GM19043 (cell line): Measurements from ENCODE around the gene ZDHHC22.
"Not testable (repeated sequence)": the region's sequence is repeated elsewhere in the genome, so short reads cannot be mapped to it uniquely, and the experiment has no call there.

ENCODE experiments used
- ATAC-seq: cut with Tn5 transposase; IDR thresholded peaks from one replicate; pipeline ENCODE4 v1.9.1; 2021; ENCODE audit warnings: low read depth; ENCODE audit not compliant: unreplicated experiment

The ZDHHC22 gene

GRCh38 chr14:77141214-77142004, at the start of gene ZDHHC22:
ZDHHC22 (minus strand) TSS chr14:77141791; CDS start chr14:77139738, 2,053 bp downstream.
- no peak for ATAC-seq

GRCh38 chr14:77190977-77191376, 49.4 kb upstream of the ZDHHC22 start:
- ATAC-seq: no peak

- no peak for ATAC-seq
These were observed 47.9 kb upstream of the ZDHHC22 start for GRCh38 chr14:77189479-77189878.

- no peak for ATAC-seq
These were observed 46.0 kb upstream of the ZDHHC22 start for GRCh38 chr14:77187649-77188012.

GRCh38 chr14:77186911-77187648, 45.5 kb upstream of the ZDHHC22 start:
- ATAC-seq: no peak

- ATAC-seq: no peak
These were observed 43.5 kb upstream of the ZDHHC22 start for GRCh38 chr14:77185093-77185465.

GRCh38 chr14:77184396-77185092, 43.0 kb upstream of the ZDHHC22 start:
- no peak for ATAC-seq

- ATAC-seq: no peak
These were observed 42.3 kb upstream of the ZDHHC22 start for GRCh38 chr14:77183896-77184295.

- ATAC-seq: no peak
These were observed 40.2 kb upstream of the ZDHHC22 start, which contains the start of gene TMEM63C for GRCh38 chr14:77181603-77182437. TMEM63C (plus strand) TSS chr14:77181798; CDS start chr14:77218814, 37,016 bp downstream.

GRCh38 chr14:77180726-77181602, 39.4 kb upstream of the ZDHHC22 start:
- ATAC-seq: no peak

- no peak for ATAC-seq
These were observed 37.1 kb upstream of the ZDHHC22 start for GRCh38 chr14:77178656-77179055.

- no peak for ATAC-seq
These were observed 36.1 kb upstream of the ZDHHC22 start for GRCh38 chr14:77177702-77178101.

- ATAC-seq: no peak
These were observed 34.3 kb upstream of the ZDHHC22 start for GRCh38 chr14:77175843-77176242.

GRCh38 chr14:77173911-77174617, 32.5 kb upstream of the ZDHHC22 start:
- not testable (repeated sequence) for ATAC-seq

- no peak for ATAC-seq
These were observed 31.3 kb upstream of the ZDHHC22 start for GRCh38 chr14:77172916-77173315.

- no peak for ATAC-seq
These were observed 28.5 kb upstream of the ZDHHC22 start for GRCh38 chr14:77170045-77170444.

GRCh38 chr14:77161011-77161410, 19.4 kb upstream of the ZDHHC22 start:
- no peak for ATAC-seq

- no peak for ATAC-seq
These were observed 17.3 kb upstream of the ZDHHC22 start for GRCh38 chr14:77158882-77159255.
